Fibroblast of villous mesenchyme (primary cell): ENCODE data around the gene DTNB. TPM values are rescaled to one million over a fixed set of nuclear protein-coding genes. Genes with fewer than 3 reads are reported as not detected.

Experiments used
- DNase-seq: peaks from one replicate; pipeline ENCODE4 v3.0.0-alpha.2; 2010; ENCODE audit warnings: low read depth
- H3K4me3 ChIP-seq: 2 replicates; pipeline ENCODE4 v1.5.1; 2011; ENCODE audit warnings: low read depth, mild to moderate bottlenecking, low read length
- total RNA-seq: library from RNA; depleted of rRNA; stranded (reverse); fragments of >200 nt; gene quantifications from 2 replicates; pipeline ENCODE4 v1.2.3, GENCODE V29; 2012
- TF ChIP-seq, protein P1 (sequence below): IDR thresholded peaks from 2 replicates; pipeline ENCODE4 v1.5.1; 2012; ENCODE audit warnings: low read depth, mild to moderate bottlenecking, low read length; ENCODE audit not compliant: insufficient read depth

Gene DTNB
- total RNA-seq, 1 donor: 5.2 TPM

DNA sequence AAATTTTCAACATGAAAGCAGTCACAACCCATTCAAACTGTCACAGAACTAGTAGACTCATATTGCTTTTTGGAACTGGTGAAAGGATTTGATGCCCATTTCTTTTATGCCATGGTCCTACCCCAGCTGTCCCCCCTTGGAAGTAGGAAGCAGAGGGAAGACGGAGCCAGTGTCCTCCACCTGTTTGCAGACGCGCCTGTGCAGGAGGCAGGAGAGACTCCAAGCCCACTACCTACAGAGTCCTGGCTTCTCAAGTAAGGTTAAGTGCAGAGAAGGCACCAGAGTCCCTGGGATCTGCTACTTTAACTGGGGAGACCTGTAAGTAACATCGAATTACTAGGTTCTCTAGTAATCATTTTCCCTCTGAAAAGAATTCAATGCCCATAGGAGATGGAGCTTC, 299.0 kb downstream of the DTNB start:
- H3K4me3 ChIP-seq: no peak overlapping the region
- TF ChIP-seq, protein P1, sequence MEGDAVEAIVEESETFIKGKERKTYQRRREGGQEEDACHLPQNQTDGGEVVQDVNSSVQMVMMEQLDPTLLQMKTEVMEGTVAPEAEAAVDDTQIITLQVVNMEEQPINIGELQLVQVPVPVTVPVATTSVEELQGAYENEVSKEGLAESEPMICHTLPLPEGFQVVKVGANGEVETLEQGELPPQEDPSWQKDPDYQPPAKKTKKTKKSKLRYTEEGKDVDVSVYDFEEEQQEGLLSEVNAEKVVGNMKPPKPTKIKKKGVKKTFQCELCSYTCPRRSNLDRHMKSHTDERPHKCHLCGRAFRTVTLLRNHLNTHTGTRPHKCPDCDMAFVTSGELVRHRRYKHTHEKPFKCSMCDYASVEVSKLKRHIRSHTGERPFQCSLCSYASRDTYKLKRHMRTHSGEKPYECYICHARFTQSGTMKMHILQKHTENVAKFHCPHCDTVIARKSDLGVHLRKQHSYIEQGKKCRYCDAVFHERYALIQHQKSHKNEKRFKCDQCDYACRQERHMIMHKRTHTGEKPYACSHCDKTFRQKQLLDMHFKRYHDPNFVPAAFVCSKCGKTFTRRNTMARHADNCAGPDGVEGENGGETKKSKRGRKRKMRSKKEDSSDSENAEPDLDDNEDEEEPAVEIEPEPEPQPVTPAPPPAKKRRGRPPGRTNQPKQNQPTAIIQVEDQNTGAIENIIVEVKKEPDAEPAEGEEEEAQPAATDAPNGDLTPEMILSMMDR: no peak
- no peak for DNase-seq

GRCh38 chr2:25373269-25373981, 300.0 kb downstream of the DTNB start:
- no peak for DNase-seq
- no peak overlapping the region for H3K4me3 ChIP-seq
- TF ChIP-seq, protein P1: no peak

GRCh38 chr2:25372405-25373268, 300.7 kb downstream of the DTNB start:
- TF ChIP-seq, protein P1: no peak
- no peak for DNase-seq

GRCh38 chr2:25371253-25372241, 301.8 kb downstream of the DTNB start:
- DNase-seq: no peak
- TF ChIP-seq, protein P1: no peak
- H3K4me3 ChIP-seq: no peak overlapping the region

More at GRCh38 chr2:25372405-25373268, 300.7 kb downstream of the DTNB start:
- no peak overlapping the region for H3K4me3 ChIP-seq

- TF ChIP-seq, protein P1: no peak
- DNase-seq: no peak
Observed at GRCh38 chr2:25369876-25370275, 303.5 kb downstream of the DTNB start.

GRCh38 chr2:25369439-25369838, 303.9 kb downstream of the DTNB start:
- no peak overlapping the region for H3K4me3 ChIP-seq
- DNase-seq: no peak
- TF ChIP-seq, protein P1: no peak

More at GRCh38 chr2:25369876-25370275, 303.5 kb downstream of the DTNB start:
- H3K4me3 ChIP-seq: no peak overlapping the region
